HCT116 (cell line): ENCODE results near the gene BTBD9.

Source experiments
- CTCF ChIP-seq, 3 experiments: fragments of 200-600 bp in 1 of 3; sonication (generic) in 1 of 3; IDR thresholded peaks in 2 of 3; conservative IDR thresholded peaks in 1 of 3; 2 replicates each; pipeline ENCODE4 v1.5.1; 2012 to 2017; ENCODE audit warnings: low read depth in 2 of 3, low read length in 2 of 3, antibody characterized with exemption in 1 of 3, borderline replicate concordance in 1 of 3, control low read depth in 1 of 3, mild to moderate bottlenecking in 1 of 3, mixed read lengths in 1 of 3, mixed run types in 1 of 3, moderate library complexity in 1 of 3; ENCODE audit not compliant: insufficient read depth in 1 of 3
- POLR2A ChIP-seq: IDR thresholded peaks from 2 replicates; pipeline ENCODE4 v1.7.0; 2011; ENCODE audit warnings: borderline replicate concordance; ENCODE audit not compliant: insufficient read depth, insufficient read length; ENCODE audit errors: extremely low read depth

- TF ChIP-seq CTCF (IDR thresholded peaks at IDR 0.05 in 2 of 3, conservative IDR thresholded peaks at IDR 0.05 in 1 of 3; ENCODE audit: borderline replicate concordance in 1 of 3, insufficient read depth in 1 of 3, low read depth in 2 of 3, low read length in 2 of 3), result no peak
- TF ChIP-seq POLR2A, result no peak
These were observed 466.9 kb downstream of the BTBD9 start for GRCh38 chr6:38172739-38173410.
